Activated naive CD4-positive, alpha-beta T cell treated with anti-CD3 and anti-CD28 coated beads, Interleukin-2, amount 10 ng/mL, durations not matched to agents 7 days and 5 days (primary cell): ENCODE results near the gene SEC61A1.

Experiments used
- CTCF ChIA-PET: fragments of 350-600 bp; sonication (Branson Sonifier 250); formaldehyde crosslinking; loops from one replicate; lab custom pipeline; 2021; ENCODE audit warnings: antibody characterized with exemption; lab: Charles Lee
- DNase-seq: peaks from one replicate; pipeline ENCODE4 v3.0.0-alpha.2; 2020
- H3K27ac Mint-ChIP-seq: one replicate; pipeline ENCODE4 v1.8.0; 2021; ENCODE audit warnings: mild to moderate bottlenecking, moderate library complexity, mixed read lengths
- H3K27me3 Mint-ChIP-seq: one replicate; pipeline ENCODE4 v1.8.0; 2021; ENCODE audit warnings: mild to moderate bottlenecking, mixed read lengths
- H3K36me3 Mint-ChIP-seq: one replicate; pipeline ENCODE4 v1.8.0; 2021; ENCODE audit warnings: mixed read lengths
- H3K4me1 Mint-ChIP-seq: one replicate; pipeline ENCODE4 v1.8.0; 2021; ENCODE audit warnings: mixed read lengths
- H3K4me3 Mint-ChIP-seq: one replicate; pipeline ENCODE4 v1.8.0; 2021; ENCODE audit warnings: mild to moderate bottlenecking, moderate library complexity, mixed read lengths
- H3K9me3 Mint-ChIP-seq: one replicate; pipeline ENCODE4 v1.8.0; 2021; ENCODE audit warnings: mixed read lengths

The SEC61A1 gene

DNA sequence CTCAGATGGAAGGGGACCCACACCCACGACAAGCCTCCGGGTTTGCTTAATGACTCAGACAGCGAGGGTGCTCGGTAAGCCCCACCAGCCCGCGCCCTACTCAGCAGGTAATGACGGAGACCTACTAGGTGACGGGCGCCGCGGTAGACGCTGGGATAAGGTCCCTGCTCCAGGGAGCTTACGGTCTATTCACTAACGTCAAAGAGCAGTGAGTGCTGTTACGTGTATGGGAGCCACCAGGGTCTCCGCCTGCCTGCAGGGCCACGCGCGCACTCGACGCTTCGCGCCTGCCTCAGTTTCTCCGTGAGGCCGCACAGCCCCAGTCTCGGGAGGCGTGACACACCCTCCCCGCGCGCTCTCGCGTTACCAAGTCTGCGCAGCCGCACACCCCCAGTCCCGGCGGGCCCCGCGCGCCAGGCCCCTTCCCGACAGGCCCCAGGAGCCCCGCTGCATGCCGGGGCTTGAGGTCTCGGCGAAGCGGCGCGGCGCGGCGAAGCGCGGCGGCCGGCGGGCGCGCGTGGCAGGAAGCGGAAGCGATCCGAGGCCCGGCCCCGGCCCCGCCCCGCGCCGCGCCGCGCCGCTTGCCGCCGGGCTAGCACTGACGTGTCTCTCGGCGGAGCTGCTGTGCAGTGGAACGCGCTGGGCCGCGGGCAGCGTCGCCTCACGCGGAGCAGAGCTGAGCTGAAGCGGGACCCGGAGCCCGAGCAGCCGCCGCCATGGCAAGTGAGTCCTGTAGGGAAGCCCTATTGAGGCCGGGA lies at the start of gene SEC61A1:
TSS of gene SEC61A1 (plus strand) at position 601 of the 758 bp plus-strand sequence. CDS start at position 717, 116 bp downstream.
- peak; percentile 96 for DNase-seq
- H3K27me3 Mint-ChIP-seq: peaks cover 18% of the 10 kb centered on the region
- H3K9me3 Mint-ChIP-seq: no peaks in the 10 kb centered on the region
- peaks cover 43% of the 10 kb centered on the region for H3K4me1 Mint-ChIP-seq
- peak within 1 kb of the TSS; percentile 100 for H3K4me3 Mint-ChIP-seq
- H3K36me3 Mint-ChIP-seq: peaks cover 32% of the 10 kb centered on the region
- peak within 1 kb of the TSS; percentile 99 for H3K27ac Mint-ChIP-seq
- CTCF ChIA-PET: no interaction called here

DNA sequence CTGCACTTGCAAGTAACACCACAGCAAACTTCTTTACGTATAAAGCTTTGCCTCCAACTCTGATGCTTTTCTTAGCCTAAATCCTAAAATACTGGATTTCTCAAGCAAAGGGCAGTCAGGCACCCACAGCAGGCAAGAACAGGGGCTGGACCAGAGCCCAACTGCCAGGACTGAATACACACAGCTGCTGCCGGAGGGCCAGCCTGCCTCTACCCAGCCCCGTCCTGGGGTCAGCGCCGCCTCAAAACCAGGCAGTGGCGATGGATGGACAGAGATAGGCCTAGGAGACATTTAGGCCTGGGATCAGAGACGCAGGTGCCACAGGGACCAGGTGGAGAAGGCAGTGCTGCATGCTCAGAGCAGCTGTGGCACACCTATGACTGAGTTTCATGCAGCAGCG lies 47.6 kb upstream of the SEC61A1 start:
- no peak overlapping the region for H3K4me3 Mint-ChIP-seq
- CTCF ChIA-PET: no interaction called here
- H3K36me3 Mint-ChIP-seq: no peaks in the 10 kb centered on the region
- no peaks in the 10 kb centered on the region for H3K4me1 Mint-ChIP-seq
- no peaks in the 10 kb centered on the region for H3K9me3 Mint-ChIP-seq
- DNase-seq: no peak
- H3K27me3 Mint-ChIP-seq: peaks cover 23% of the 10 kb centered on the region
- no peak overlapping the region for H3K27ac Mint-ChIP-seq

DNA sequence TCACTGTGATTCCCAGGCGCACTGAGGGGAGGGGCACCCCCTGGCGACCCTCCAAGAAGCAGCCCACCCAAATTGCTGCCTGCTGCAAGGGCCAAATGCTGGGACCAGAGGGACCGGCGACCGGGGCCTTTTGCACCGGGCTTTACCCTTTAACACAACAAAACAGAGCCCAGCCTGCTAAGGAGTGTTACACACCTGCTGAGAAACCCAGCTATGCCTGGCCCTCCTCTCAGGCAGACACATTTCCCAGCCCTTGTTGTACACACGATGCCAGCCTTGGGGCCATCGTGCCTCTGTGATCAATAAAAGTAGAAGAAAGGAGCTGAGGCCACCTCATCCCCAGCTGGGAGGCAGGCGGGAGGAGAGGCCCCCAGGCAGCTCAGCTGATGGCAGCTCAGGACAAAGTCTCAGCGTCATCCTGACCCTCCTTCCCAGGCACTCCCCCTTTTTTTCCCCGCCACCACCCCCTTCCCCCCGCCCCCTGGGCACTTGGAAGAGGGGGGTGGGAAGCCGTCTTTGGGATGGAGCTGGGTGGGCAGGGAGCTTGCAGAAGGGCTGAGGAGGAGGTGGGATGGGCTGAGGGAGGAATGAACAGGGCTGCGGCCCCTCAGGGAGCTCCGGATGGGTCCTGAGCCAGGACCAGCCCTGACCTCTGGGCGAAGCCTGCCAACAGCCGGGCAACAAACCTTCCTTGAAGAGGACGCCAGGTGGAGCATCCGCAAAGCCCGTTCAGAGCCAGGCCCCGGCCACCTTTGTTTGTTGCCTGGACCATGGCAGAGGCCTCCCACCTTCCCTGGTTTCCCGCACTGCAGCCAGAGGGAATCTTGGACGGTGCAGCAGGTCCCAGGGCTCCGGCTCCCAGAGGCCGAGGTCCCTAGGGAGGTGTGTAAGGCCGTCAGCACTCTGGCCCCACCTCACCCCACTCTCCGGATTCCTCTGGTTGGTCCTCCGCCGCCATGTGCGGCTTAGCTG lies 45.9 kb upstream of the SEC61A1 start:
- Mint-ChIP-seq H3K4me3 (no peak overlapping the region), H3K36me3 (no peaks in the 10 kb centered on the region), H3K27ac (no peak overlapping the region), H3K27me3 (peaks cover 26% of the 10 kb centered on the region), H3K4me1 (peaks cover 2% of the 10 kb centered on the region), H3K9me3 (no peaks in the 10 kb centered on the region)
- DNase-seq: no peak
- CTCF ChIA-PET: no interaction called here

DNA sequence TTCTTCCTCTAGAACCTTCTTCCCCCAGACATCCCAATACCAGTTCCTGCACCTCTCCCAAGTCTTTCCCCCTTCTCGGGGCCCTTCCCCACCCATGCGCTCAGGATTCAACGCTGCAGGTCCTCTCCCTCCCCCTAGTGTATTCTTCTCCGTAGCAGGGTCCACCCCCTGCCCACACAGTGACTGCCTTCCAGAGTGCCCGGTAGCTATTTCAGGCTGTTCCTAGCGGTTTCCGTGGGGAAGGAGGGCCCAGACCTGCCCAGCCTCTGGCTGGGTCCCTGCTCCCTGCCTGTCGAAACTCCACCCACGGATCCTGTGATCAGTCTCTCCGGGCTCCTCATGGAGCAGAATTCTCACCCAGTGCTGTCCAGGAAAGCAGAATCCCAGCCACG lies 45.2 kb upstream of the SEC61A1 start:
- CTCF ChIA-PET: no interaction called here
- no peak overlapping the region for H3K4me3 Mint-ChIP-seq
- no peak overlapping the region for H3K27ac Mint-ChIP-seq
- H3K9me3 Mint-ChIP-seq: no peaks in the 10 kb centered on the region
- H3K27me3 Mint-ChIP-seq: peaks cover 24% of the 10 kb centered on the region
- H3K4me1 Mint-ChIP-seq: peaks cover 4% of the 10 kb centered on the region
- DNase-seq: no peak
- no peaks in the 10 kb centered on the region for H3K36me3 Mint-ChIP-seq

DNA sequence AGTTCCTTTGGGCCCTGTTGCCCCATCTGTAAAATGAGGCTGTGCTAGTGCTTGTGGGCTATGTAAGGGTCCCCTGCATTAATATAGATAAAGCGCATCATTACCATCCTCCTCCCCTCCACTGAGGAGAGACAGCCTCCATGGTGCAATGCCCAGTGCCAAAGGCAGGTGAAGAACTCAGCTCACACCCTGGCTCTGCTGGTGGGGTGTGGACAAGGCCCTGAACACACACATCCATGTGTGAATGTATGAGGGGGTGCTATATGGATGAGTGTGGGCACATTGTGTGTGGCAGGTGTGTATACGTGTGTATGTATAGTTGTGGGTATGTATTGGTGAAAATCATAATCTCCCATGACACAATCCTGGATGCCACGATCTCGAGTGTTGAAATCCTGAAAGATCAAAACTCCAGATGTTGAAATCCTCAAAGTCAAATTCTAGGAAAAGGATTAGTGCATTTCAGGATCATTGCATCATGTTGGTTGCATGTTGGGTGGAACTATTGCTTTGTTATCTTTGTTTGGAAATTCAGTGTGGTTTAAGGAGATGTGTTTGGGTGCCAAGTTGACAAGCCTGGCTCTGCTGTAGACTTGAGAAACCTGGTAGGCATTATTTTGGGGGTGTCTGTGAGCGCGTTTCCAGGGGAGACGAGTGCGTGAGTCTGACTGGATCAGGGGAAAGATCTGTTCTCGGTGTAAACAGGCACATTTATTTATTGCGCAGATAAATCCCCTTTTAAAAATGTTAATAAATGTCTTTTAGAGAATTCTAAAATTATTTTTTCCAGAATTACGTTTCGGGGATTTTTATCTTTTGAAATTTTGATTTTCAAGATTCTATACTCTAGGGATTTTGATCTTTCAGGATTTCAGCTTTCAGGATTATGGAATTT lies 42.0 kb upstream of the SEC61A1 start:
- Mint-ChIP-seq H3K36me3 (no peaks in the 10 kb centered on the region), H3K4me3 (no peak overlapping the region), H3K9me3 (no peaks in the 10 kb centered on the region), H3K27me3 (peaks cover 17% of the 10 kb centered on the region), H3K27ac (no peak overlapping the region), H3K4me1 (peaks cover 4% of the 10 kb centered on the region)
- no peak for DNase-seq
- CTCF ChIA-PET: no interaction called here

DNA sequence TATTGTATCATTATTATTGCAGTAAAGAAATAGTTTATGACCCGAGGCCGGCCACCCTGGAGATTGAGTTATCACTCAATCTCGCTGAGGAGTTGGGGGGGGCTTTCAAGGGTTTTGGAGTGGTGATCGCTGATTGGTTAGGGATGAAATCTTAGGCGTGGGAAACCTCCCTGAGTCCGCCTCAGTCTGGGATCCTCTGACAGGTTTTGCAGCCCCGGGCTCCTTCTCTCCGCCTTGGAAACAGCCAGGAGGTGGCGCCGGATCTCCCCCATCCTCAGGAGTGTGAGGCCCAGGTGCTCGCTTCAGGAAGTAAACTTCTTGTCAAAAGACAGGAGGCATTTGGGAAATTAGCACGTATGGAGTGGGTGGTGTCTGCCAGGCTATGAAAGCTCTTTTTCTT lies 41.1 kb upstream of the SEC61A1 start:
- Mint-ChIP-seq H3K27me3 (peaks cover 11% of the 10 kb centered on the region), H3K27ac (no peak overlapping the region), H3K36me3 (no peaks in the 10 kb centered on the region), H3K4me3 (no peak overlapping the region), H3K9me3 (no peaks in the 10 kb centered on the region), H3K4me1 (peaks cover 4% of the 10 kb centered on the region)
- CTCF ChIA-PET: interaction anchor here (1.1 to 1.3 kb wide), 2 partner anchors 122 to 316 kb away, joined by 3 to 5 read pairs; no protein-coding TSS in a partner anchor
- DNase-seq: peak; percentile 32

DNA sequence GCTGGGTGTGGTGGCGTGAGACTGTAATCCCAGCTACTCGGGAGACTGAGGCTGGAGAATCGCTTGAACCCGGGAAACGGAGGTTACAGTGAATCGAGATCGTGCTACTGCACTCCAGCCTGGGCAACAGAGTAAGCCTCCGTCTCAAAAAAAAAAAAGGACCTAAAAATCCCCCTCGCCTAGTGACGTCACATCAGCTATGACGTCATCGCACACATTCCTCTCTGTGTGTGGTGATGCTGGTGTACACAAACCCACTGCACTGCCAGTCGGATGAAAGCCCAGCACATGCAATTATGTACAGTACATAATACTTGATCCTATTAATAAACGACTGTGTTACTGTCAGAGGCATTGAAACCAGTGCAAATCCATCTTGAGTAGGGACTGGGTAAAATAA lies 40.2 kb upstream of the SEC61A1 start:
- peaks cover 4% of the 10 kb centered on the region for H3K4me1 Mint-ChIP-seq
- H3K9me3 Mint-ChIP-seq: peaks cover 3% of the 10 kb centered on the region
- peaks cover 12% of the 10 kb centered on the region for H3K27me3 Mint-ChIP-seq
- H3K4me3 Mint-ChIP-seq: no peak overlapping the region
- H3K27ac Mint-ChIP-seq: no peak overlapping the region
- CTCF ChIA-PET: interaction anchor here (1.1 to 1.3 kb wide), 2 partner anchors 122 to 317 kb away, joined by 3 to 5 read pairs; no protein-coding TSS in a partner anchor
- DNase-seq: no peak
- no peaks in the 10 kb centered on the region for H3K36me3 Mint-ChIP-seq

DNA sequence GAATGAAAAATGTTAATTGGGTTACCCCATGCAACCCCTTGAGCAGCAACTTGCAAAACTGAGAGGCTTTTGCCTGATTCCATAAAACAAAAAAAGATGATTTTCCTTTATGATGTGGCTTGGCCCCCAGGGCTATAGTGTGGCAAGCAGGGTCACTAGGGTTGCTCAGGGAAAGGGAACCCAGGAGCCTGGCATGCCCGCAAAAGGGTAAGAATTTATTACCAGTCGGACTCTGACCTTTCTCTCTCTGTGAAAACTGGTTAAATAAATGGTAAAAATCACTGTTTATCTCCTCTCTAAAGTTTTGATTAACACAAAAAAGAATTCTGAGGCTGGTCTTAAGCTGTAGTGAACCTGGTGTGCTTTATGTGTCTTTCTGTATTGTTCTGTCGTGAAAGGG lies 37.7 kb upstream of the SEC61A1 start:
- H3K4me1 Mint-ChIP-seq: peaks cover 4% of the 10 kb centered on the region
- no peak overlapping the region for H3K27ac Mint-ChIP-seq
- H3K9me3 Mint-ChIP-seq: peaks cover 3% of the 10 kb centered on the region
- DNase-seq: no peak
- CTCF ChIA-PET: no interaction called here
- H3K4me3 Mint-ChIP-seq: no peak overlapping the region
- no peaks in the 10 kb centered on the region for H3K36me3 Mint-ChIP-seq
- peaks cover 10% of the 10 kb centered on the region for H3K27me3 Mint-ChIP-seq

DNA sequence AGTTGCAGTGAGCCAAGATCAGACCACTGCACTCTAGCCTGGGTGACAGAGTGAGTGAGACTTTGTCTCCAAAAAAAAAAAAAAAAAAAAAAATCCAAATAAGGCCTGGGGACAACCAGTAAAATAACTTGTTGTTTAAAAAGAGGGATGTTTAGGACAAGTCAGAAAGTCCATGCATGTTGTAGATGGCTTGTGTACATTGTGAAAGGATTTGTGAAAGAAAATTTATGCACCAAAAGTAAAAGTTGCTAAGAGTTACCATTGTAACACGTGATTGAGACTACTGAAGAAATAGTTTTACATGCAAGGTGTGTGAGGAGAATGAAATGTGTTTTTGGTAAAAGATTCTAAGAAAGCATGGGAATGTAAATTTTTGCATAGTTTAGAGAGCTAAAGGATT lies 35.7 kb upstream of the SEC61A1 start:
- CTCF ChIA-PET: no interaction called here
- Mint-ChIP-seq H3K27ac (no peak overlapping the region), H3K36me3 (no peaks in the 10 kb centered on the region), H3K27me3 (peaks cover 6% of the 10 kb centered on the region), H3K4me3 (no peak overlapping the region), H3K4me1 (peaks cover 1% of the 10 kb centered on the region), H3K9me3 (peaks cover 3% of the 10 kb centered on the region)
- DNase-seq: no peak

DNA sequence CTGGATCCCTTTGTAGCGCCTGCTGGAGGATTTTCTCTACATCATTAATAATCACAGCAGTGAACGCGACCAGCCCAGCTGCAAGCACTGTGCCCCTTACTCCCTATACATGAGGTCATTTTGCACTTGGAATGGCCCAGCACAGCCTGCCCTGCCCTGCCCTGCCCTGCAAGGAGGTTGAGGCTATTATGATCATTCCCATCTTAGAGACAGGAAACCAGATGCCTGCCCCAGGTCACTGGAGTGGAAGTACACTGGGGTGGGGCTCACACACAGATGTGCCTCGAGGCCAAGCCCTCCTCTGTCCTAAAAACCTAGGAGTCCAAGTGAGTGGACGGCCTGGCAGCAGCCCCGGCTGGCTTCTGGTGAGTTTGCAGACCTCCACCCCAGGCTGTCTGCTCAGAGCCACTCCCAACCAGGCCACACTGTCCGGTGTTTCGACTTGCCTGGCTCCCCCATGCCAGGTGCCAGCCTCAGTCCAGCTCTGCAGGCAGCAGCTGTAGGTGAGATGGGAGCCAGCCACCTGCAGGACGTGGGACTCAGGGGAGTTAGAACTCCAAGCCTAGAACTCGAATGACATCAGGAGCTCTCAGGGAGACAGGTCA lies 30.4 kb upstream of the SEC61A1 start:
- CTCF ChIA-PET: no interaction called here
- Mint-ChIP-seq H3K36me3 (no peaks in the 10 kb centered on the region), H3K27me3 (peaks cover 19% of the 10 kb centered on the region), H3K4me1 (no peaks in the 10 kb centered on the region), H3K9me3 (no peaks in the 10 kb centered on the region), H3K4me3 (no peak overlapping the region), H3K27ac (no peak overlapping the region)
- no peak for DNase-seq

DNA sequence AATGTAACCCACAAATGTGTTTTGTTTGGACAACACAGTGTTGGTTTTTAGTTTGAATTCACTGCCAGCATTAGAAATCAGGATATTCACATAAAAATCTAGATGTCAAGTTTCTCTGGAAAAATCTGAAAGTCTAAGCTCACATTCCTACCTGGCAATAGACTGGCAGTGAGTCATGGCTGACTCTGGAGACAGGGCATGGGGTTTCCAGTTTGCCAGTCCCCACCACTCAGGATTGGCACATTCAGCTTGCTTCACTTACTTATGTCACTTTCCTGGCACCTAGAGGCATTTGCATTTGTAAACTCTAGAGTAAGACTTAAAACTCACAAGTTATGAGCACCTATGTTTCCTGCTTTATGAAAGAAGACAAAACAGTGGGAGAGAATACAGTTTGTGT lies 19.1 kb upstream of the SEC61A1 start:
- Mint-ChIP-seq H3K9me3 (no peaks in the 10 kb centered on the region), H3K27ac (no peak overlapping the region), H3K36me3 (no peaks in the 10 kb centered on the region), H3K27me3 (peaks cover 14% of the 10 kb centered on the region), H3K4me1 (no peaks in the 10 kb centered on the region), H3K4me3 (no peak overlapping the region)
- no peak for DNase-seq
- CTCF ChIA-PET: interaction anchor here (0.6 kb wide), 1 partner anchor 13 kb away, joined by 3 read pairs; no protein-coding TSS in a partner anchor

DNA sequence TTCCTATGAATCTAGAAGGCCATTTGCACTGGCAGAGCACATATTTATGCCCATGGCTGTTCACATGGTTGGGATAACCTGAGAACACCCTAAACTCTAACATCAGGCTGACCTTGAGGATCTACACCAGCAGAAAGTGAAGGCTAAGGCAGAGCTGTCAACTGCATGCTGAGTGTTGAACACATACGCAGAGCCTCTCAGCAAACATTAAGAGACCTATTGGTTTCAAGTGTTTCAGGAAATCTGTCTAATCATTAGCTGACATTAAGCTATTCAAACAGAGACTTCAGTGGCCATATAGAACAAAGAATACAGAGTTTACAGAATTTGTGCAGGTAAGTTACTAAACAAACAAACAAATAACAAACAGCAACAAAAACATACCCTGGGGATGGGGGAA lies 16.1 kb upstream of the SEC61A1 start:
- peaks cover 11% of the 10 kb centered on the region for H3K27me3 Mint-ChIP-seq

DNA sequence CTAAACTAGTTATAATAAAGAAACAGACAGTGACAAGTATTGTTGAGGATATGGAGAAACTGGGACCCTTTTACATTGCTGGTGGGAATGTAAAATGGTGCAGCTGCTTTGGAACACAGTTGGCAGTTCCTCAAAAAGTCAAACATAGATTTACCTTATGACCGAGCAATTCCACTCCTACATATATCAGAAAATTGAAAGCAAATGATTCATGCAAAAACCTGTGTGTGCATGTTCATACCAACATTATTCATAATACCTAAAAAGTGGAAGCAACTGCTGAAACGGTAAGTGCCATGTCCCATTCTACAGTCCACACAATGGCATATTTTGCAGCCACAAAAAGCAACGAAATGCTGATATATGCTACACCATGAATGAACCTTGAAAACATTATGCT lies 12.2 kb upstream of the SEC61A1 start:
- no peak overlapping the region for H3K4me3 Mint-ChIP-seq
- H3K27ac Mint-ChIP-seq: no peak overlapping the region
- no peaks in the 10 kb centered on the region for H3K4me1 Mint-ChIP-seq
- DNase-seq: no peak
- H3K36me3 Mint-ChIP-seq: no peaks in the 10 kb centered on the region
- CTCF ChIA-PET: no interaction called here
- no peaks in the 10 kb centered on the region for H3K9me3 Mint-ChIP-seq
- peaks cover 23% of the 10 kb centered on the region for H3K27me3 Mint-ChIP-seq

More for the DNA sequence above, 16.1 kb upstream of the SEC61A1 start:
- CTCF ChIA-PET: no interaction called here
- Mint-ChIP-seq H3K9me3 (no peaks in the 10 kb centered on the region), H3K4me3 (no peak overlapping the region), H3K27ac (no peak overlapping the region), H3K4me1 (no peaks in the 10 kb centered on the region), H3K36me3 (no peaks in the 10 kb centered on the region)
- no peak for DNase-seq
